Brain microvascular endothelial cell (primary cell): ENCODE measurements around the gene AFAP1L2.
"Not testable (repeated sequence)": the region's sequence is repeated elsewhere in the genome, so short reads cannot be mapped to it uniquely, and the experiment has no call there.

Experiments
- DNase-seq: peaks from one replicate; pipeline ENCODE4 v3.0.0-alpha.2; 2020
- H3K27ac ChIP-seq: fragments of 250-450 bp; sonication (Bioruptor Pico); 2 replicates; pipeline ENCODE4 v1.5.1; 2020; ENCODE audit warnings: mild to moderate bottlenecking, moderate library complexity
- H3K27me3 ChIP-seq: fragments of 250-450 bp; sonication (Bioruptor Pico); replicated peaks from 2 replicates; pipeline ENCODE4 v1.5.1; 2020; ENCODE audit warnings: mild to moderate bottlenecking
- H3K36me3 ChIP-seq: fragments of 250-450 bp; sonication (Bioruptor Pico); replicated peaks from 2 replicates; pipeline ENCODE4 v1.5.1; 2020; ENCODE audit warnings: mild to moderate bottlenecking
- H3K4me3 ChIP-seq: 2 replicates; pipeline ENCODE4 v1.5.1; 2011; ENCODE audit warnings: low read depth, mild to moderate bottlenecking, control low read depth, low read length, moderate library complexity
- CTCF ChIP-seq: IDR thresholded peaks from 2 replicates; pipeline ENCODE4 v1.5.1; 2011; ENCODE audit warnings: low read depth, mild to moderate bottlenecking, moderate library complexity, low read length, control low read depth, inconsistent platforms; ENCODE audit errors: missing control alignments
- in situ Hi-C: cut with HindIII; loops from 2 replicates; pipeline ENCODE4 v1.10.0; 2017; ENCODE audit warnings: low sequenced_read_pairs, low pct_ligation_motif_present

AFAP1L2 gene

GRCh38 chr10:114349522-114350215 lies 54.6 kb downstream of the AFAP1L2 start:
- in situ Hi-C loops: no loop called here
- no peak for DNase-seq
- Histone ChIP-seq H3K36me3 (no peaks in the 10 kb centered on the region), H3K27ac (no peak overlapping the region), H3K27me3 (no peaks in the 10 kb centered on the region), H3K4me3 (no peak overlapping the region)
- TF ChIP-seq CTCF: no peak

GRCh38 chr10:114349071-114349470 lies 55.2 kb downstream of the AFAP1L2 start:
- H3K4me3 ChIP-seq, DNase-seq, H3K36me3 ChIP-seq, in situ Hi-C loops, H3K27me3 ChIP-seq, H3K27ac ChIP-seq: not testable (repeated sequence)

- H3K36me3 ChIP-seq: no peaks in the 10 kb centered on the region
These were observed 56.5 kb downstream of the AFAP1L2 start for GRCh38 chr10:114347791-114348190.

GRCh38 chr10:114347241-114347640 lies 57.1 kb downstream of the AFAP1L2 start:
- no peaks in the 10 kb centered on the region for H3K27me3 ChIP-seq
- TF ChIP-seq CTCF: no peak
- H3K36me3 ChIP-seq: no peaks in the 10 kb centered on the region
- DNase-seq: no peak
- no peak overlapping the region for H3K4me3 ChIP-seq
- in situ Hi-C loops: no loop called here
- H3K27ac ChIP-seq: no peak overlapping the region

More at GRCh38 chr10:114347791-114348190, 56.5 kb downstream of the AFAP1L2 start:
- H3K4me3 ChIP-seq: no peak overlapping the region
- DNase-seq: no peak
- H3K27ac ChIP-seq: no peak overlapping the region
- no peaks in the 10 kb centered on the region for H3K27me3 ChIP-seq
- TF ChIP-seq CTCF: no peak
- in situ Hi-C loops: no loop called here

GRCh38 chr10:114346176-114347031 lies 57.9 kb downstream of the AFAP1L2 start:
- Histone ChIP-seq H3K36me3 (no peaks in the 10 kb centered on the region), H3K27me3 (no peaks in the 10 kb centered on the region), H3K4me3 (no peak overlapping the region), H3K27ac (no peak overlapping the region)
- in situ Hi-C loops: no loop called here
- no peak for TF ChIP-seq CTCF
- no peak for DNase-seq

GRCh38 chr10:114345701-114346100 lies 58.6 kb downstream of the AFAP1L2 start:
- H3K4me3 ChIP-seq: no peak overlapping the region
- no peaks in the 10 kb centered on the region for H3K27me3 ChIP-seq
- no peak for TF ChIP-seq CTCF
- in situ Hi-C loops: no loop called here
- no peak for DNase-seq
- no peaks in the 10 kb centered on the region for H3K36me3 ChIP-seq
- no peak overlapping the region for H3K27ac ChIP-seq
